Endothelial cell (in vitro differentiated cells): ENCODE data around the gene PAWR. TPM values are rescaled to one million over a fixed set of nuclear protein-coding genes. Genes with fewer than 3 reads are reported as not detected.

ENCODE experiments used
- DNase-seq: peaks from one replicate; pipeline ENCODE4 v3.0.0; 2021; ENCODE audit warnings: low spot score
- H3K27ac Mint-ChIP-seq: one replicate; pipeline ENCODE4 v1.8.0; 2021; ENCODE audit warnings: mixed read lengths, inconsistent platforms; ENCODE audit not compliant: unreplicated experiment
- H3K27me3 Mint-ChIP-seq: one replicate; pipeline ENCODE4 v1.8.0; 2021; ENCODE audit warnings: mild to moderate bottlenecking, moderate library complexity, mixed read lengths, inconsistent platforms; ENCODE audit not compliant: unreplicated experiment
- H3K36me3 Mint-ChIP-seq: one replicate; pipeline ENCODE4 v1.8.0; 2021; ENCODE audit warnings: mild to moderate bottlenecking, low read depth, mixed read lengths, inconsistent platforms; ENCODE audit not compliant: unreplicated experiment
- H3K4me1 Mint-ChIP-seq: one replicate; pipeline ENCODE4 v1.8.0; 2021; ENCODE audit warnings: mild to moderate bottlenecking, mixed read lengths, inconsistent platforms; ENCODE audit not compliant: unreplicated experiment
- H3K4me3 Mint-ChIP-seq: one replicate; pipeline ENCODE4 v1.8.0; 2021; ENCODE audit warnings: mild to moderate bottlenecking, mixed read lengths, inconsistent platforms; ENCODE audit not compliant: unreplicated experiment
- H3K9me3 Mint-ChIP-seq: one replicate; pipeline ENCODE4 v1.8.0; 2021; ENCODE audit warnings: mixed read lengths, inconsistent platforms; ENCODE audit not compliant: unreplicated experiment
- total RNA-seq: library from RNA; stranded (reverse); fragmentation: NEBNext Ultra II Directional; extraction: Animal tissue kit (Norgen Biotek cat#: 25700); gene quantifications from one replicate; pipeline ENCODE4 v1.2.1, GENCODE V29; 2021; ENCODE audit not compliant: unreplicated experiment
- TF ChIP-seq, protein P1 (sequence below): fragments of 200-600 bp; sonication (generic); IDR thresholded peaks from one replicate; pipeline ENCODE4 v1.5.0; 2021; ENCODE audit warnings: antibody characterized with exemption; ENCODE audit not compliant: unreplicated experiment

Gene PAWR
- total RNA-seq, 1 donor from 2014 or later: 92.3 TPM

DNA sequence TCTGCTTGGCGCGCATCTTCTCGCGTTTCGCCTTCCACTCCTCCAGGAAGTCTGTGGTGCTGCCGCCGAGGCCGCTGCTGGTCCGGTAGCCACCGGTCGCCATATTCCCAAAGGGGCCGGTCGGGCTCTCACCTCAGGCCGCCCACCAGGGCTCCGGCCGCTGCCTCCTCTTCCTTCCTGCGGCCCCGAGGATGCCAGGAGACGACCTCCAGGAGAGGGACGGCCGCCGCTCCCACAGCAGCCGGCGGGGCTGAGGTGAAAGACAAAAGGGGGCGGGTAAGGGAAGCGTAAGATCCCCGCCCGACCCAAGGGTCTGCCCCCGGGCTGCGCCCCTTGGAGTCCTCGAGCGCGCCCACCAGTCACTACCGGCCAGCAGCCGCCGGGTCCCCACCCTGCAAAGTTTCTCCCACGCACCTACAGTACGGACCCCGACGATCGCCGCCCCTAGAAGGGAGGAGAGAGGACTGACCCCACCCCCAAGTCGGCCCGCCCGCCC, 574 bp downstream of the PAWR start:
- peaks cover 9% of the 10 kb centered on the region for H3K27me3 Mint-ChIP-seq
- peaks cover 8% of the 10 kb centered on the region for H3K36me3 Mint-ChIP-seq
- H3K4me3 Mint-ChIP-seq: peak overlapping the region; percentile 92
- H3K4me1 Mint-ChIP-seq: peaks cover 21% of the 10 kb centered on the region
- TF ChIP-seq, protein P1, sequence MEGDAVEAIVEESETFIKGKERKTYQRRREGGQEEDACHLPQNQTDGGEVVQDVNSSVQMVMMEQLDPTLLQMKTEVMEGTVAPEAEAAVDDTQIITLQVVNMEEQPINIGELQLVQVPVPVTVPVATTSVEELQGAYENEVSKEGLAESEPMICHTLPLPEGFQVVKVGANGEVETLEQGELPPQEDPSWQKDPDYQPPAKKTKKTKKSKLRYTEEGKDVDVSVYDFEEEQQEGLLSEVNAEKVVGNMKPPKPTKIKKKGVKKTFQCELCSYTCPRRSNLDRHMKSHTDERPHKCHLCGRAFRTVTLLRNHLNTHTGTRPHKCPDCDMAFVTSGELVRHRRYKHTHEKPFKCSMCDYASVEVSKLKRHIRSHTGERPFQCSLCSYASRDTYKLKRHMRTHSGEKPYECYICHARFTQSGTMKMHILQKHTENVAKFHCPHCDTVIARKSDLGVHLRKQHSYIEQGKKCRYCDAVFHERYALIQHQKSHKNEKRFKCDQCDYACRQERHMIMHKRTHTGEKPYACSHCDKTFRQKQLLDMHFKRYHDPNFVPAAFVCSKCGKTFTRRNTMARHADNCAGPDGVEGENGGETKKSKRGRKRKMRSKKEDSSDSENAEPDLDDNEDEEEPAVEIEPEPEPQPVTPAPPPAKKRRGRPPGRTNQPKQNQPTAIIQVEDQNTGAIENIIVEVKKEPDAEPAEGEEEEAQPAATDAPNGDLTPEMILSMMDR: no peak
- peak; percentile 50 for DNase-seq
- H3K9me3 Mint-ChIP-seq: no peaks in the 10 kb centered on the region
- peak overlapping the region; percentile 67 for H3K27ac Mint-ChIP-seq

DNA sequence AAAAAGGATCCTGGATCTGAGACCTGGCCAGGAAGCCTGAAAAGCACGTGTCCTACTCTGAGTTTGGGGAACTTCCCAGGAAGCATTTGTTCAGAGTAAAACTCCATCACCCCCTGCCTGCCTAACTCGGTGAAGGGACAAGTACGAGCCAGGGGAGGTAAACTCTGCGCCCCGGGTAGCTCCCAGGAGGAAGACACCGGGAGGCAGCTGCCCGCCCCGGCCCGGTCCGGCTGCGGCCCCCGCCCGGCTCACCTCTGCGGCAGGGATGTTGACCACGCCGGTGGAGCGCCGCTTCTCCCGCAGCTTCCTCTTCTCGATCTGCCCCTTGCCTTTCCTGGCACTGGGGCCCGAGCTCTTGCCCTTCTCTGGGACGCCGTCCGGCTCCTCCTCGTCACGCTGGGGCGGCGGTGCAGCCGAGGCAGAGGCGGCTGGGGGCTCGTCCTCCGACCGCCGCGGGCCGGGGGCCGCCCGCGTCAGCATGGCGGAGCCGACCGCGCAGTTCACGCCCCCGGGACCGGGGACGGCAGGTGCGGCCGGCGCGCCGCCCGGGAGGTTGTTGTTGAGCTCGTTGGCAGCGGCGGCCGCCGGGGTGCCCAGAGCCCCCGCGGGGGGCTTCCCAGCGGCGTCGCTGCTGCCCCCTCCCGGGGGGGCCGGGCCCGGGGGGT, 1.2 kb downstream of the PAWR start:
- peak; percentile 55 for DNase-seq
- TF ChIP-seq, protein P1: no peak
- peaks cover 9% of the 10 kb centered on the region for H3K27me3 Mint-ChIP-seq
- H3K36me3 Mint-ChIP-seq: peaks cover 8% of the 10 kb centered on the region
- no peaks in the 10 kb centered on the region for H3K9me3 Mint-ChIP-seq
- H3K4me1 Mint-ChIP-seq: peaks cover 21% of the 10 kb centered on the region
- peak overlapping the region; percentile 93 for H3K4me3 Mint-ChIP-seq
- H3K27ac Mint-ChIP-seq: peak overlapping the region; percentile 81

DNA sequence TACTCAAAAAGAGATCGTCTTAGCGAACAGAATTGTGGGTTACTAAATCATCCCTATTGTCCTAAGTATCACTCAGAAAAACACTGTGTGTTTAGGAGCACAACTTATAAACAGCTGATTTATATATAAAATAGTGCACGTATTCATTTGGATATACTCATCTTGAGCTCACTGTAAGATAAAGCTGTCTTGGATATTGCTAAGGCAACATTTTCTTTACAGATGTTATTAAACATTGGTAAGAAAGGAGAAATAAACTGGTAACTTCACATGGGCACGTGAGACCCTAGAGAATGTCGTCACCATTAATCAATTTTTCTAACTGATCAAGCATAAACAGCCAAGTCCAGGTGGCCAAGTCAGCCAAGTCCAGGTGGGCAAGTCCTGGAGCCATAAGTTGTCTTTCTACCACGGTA, 1.7 kb downstream of the PAWR start:
- Mint-ChIP-seq H3K4me3 (peak overlapping the region; percentile 93), H3K36me3 (peaks cover 8% of the 10 kb centered on the region), H3K4me1 (peaks cover 21% of the 10 kb centered on the region), H3K9me3 (no peaks in the 10 kb centered on the region), H3K27me3 (peaks cover 9% of the 10 kb centered on the region), H3K27ac (peak overlapping the region; percentile 81)
- TF ChIP-seq, protein P1: no peak
- no peak for DNase-seq

DNA sequence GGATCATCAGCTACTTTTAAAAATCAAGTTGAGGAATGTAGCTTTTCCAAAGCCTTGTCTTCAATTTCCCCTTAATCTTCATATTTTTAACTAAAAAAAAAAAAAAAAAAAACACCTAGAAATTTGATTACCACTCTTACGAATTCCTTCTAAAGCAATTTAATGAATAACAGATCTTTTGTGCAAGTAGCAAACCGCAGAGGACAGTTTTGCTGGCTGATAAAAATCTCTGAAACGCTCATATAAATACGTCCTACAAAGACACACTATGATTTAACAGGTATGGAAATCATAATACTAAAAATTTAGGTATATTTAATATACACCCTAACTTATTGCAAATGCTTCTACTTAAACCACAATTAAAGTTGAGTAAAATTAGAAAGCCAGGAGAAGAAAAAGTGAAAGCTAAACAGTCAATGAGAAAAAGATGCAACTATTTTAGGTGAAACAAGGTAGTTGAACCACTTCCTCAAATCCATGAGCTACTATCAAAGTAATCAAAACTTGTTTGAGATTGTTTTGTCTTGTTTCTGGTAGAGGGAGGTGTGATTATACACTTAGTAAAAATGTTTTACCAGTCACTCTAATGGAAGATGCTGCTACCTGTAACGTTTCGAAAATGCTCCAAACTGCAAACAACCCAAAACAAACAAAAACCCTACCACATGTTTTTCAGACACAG, 2.2 kb downstream of the PAWR start:
- peaks cover 8% of the 10 kb centered on the region for H3K36me3 Mint-ChIP-seq
- no peaks in the 10 kb centered on the region for H3K9me3 Mint-ChIP-seq
- peaks cover 21% of the 10 kb centered on the region for H3K4me1 Mint-ChIP-seq
- no peak for DNase-seq
- peaks cover 9% of the 10 kb centered on the region for H3K27me3 Mint-ChIP-seq
- TF ChIP-seq, protein P1: no peak
- H3K4me3 Mint-ChIP-seq: peak overlapping the region; percentile 93
- peak overlapping the region; percentile 81 for H3K27ac Mint-ChIP-seq
